ENCODE measurements around the gene RGS6. TPM values are rescaled to one million over a fixed set of nuclear protein-coding genes. Genes with fewer than 3 reads are reported as not detected.

RGS6 gene
- total RNA-seq, 1 experiment from 2014 or later = not detected

DNA sequence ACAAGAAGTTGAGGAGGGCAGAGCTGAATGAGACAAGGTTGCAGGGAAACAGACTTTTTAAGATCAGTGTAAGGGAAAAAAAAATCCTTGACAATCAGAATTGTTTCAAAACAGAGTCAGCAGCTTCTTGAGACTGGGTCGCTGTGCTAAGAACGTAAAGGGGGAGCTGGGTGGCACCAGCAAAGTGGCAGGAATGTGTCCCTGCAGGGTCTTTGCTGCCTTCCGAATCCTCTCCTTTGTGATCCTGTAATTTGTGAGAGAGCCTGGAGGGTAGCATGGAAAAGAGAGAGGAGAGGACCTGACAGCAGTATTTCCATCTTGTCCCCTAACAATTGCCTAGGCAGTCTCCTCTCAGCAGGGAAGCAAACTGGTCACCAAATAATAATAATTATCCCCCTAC lies 472.8 kb downstream of the RGS6 start:
- H3K9me2 ChIP-seq (replicated peaks; ENCODE audit: low read length) = no peaks in the 10 kb centered on the region
- no peak overlapping the region for H3K4me3 ChIP-seq (ENCODE audit: low read length)
- ATAC-seq = no peak
- POLR2A ChIA-PET (ENCODE audit: unreplicated experiment) = no interaction called here
- no peaks in the 10 kb centered on the region for H4K20me1 ChIP-seq (ENCODE audit: low read length)
- H3K79me2 ChIP-seq (ENCODE audit: low read length) = no peaks in the 10 kb centered on the region
- H2AFZ ChIP-seq (ENCODE audit: low read length) = no peak overlapping the region
- H3K9me3 ChIP-seq (ENCODE audit: low read length) = no peaks in the 10 kb centered on the region
- no peak overlapping the region for H3K4me2 ChIP-seq (ENCODE audit: low read length)
- no TSS peak for BruUV-seq (replicated peaks)
- CTCF ChIA-PET = no interaction called here
- no peak overlapping the region for H3K9ac ChIP-seq (ENCODE audit: low read length)
- no peaks in the 10 kb centered on the region for H3K36me3 ChIP-seq (ENCODE audit: low read depth, low read length)
- intact Hi-C loops (cut with micrococcal nuclease) = no loop called here
- H3K27ac ChIP-seq (ENCODE audit: low read length) = no peak overlapping the region
- DNase-seq = no peak
- H3F3A ChIP-seq (ENCODE audit: low read length, unreplicated experiment) = no peaks in the 10 kb centered on the region
- TF ChIP-seq, protein P1, sequence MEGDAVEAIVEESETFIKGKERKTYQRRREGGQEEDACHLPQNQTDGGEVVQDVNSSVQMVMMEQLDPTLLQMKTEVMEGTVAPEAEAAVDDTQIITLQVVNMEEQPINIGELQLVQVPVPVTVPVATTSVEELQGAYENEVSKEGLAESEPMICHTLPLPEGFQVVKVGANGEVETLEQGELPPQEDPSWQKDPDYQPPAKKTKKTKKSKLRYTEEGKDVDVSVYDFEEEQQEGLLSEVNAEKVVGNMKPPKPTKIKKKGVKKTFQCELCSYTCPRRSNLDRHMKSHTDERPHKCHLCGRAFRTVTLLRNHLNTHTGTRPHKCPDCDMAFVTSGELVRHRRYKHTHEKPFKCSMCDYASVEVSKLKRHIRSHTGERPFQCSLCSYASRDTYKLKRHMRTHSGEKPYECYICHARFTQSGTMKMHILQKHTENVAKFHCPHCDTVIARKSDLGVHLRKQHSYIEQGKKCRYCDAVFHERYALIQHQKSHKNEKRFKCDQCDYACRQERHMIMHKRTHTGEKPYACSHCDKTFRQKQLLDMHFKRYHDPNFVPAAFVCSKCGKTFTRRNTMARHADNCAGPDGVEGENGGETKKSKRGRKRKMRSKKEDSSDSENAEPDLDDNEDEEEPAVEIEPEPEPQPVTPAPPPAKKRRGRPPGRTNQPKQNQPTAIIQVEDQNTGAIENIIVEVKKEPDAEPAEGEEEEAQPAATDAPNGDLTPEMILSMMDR (conservative IDR thresholded peaks at IDR 0.05; ENCODE audit: low read depth, low read length) = no peak
- H3K27me3 ChIP-seq (ENCODE audit: low read length) = peaks cover 82% of the 10 kb centered on the region
- no peaks in the 10 kb centered on the region for H3K4me1 ChIP-seq (ENCODE audit: insufficient read depth, low read length)

DNA sequence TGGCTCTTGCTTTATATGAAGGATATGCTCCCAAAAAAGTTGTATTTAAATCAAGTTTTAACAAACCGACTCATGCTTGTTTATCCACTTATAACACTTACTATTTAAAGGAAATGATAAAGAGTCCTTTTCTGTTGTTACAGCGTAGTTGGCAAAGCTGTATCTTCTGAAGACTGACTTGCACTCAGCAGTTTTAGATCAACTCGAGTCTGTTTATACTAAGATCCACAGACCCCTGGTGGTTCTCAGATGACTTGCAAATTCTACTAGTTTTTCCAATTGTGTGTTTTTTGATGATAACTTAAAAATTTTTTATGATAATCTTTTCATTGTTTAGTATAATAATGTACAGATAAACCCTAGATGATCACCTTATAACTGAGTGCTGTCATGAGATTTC lies 475.8 kb downstream of the RGS6 start:
- ChIA-PET CTCF (no interaction called here), POLR2A (ENCODE audit: unreplicated experiment) (no interaction called here)
- ATAC-seq = no peak
- no peaks in the 10 kb centered on the region for H3F3A ChIP-seq (ENCODE audit: low read length, unreplicated experiment)
- no peaks in the 10 kb centered on the region for H3K79me2 ChIP-seq (ENCODE audit: low read length)
- DNase-seq = no peak
- no peak overlapping the region for H3K27ac ChIP-seq (ENCODE audit: low read length)
- TF ChIP-seq, protein P1 (conservative IDR thresholded peaks at IDR 0.05; ENCODE audit: low read depth, low read length) = no peak
- TF ChIP-seq EZH2 (IDR thresholded peaks at IDR 0.05; ENCODE audit: low read length, unreplicated experiment) (no peak), EZH2phosphoT487 (IDR thresholded peaks at IDR 0.05; ENCODE audit: borderline replicate concordance, low read length) (no peak)
- no peak overlapping the region for H3K9ac ChIP-seq (ENCODE audit: low read length)
- no TSS peak for BruUV-seq (replicated peaks)
- H3K4me2 ChIP-seq (ENCODE audit: low read length) = no peak overlapping the region
- intact Hi-C loops (cut with micrococcal nuclease) = no loop called here
- H3K4me3 ChIP-seq (ENCODE audit: low read length) = no peak overlapping the region
- no peaks in the 10 kb centered on the region for H3K9me2 ChIP-seq (replicated peaks; ENCODE audit: low read length)
- no peaks in the 10 kb centered on the region for H3K4me1 ChIP-seq (ENCODE audit: insufficient read depth, low read length)
- H3K27me3 ChIP-seq (ENCODE audit: low read length) = peaks cover 53% of the 10 kb centered on the region
- no peak overlapping the region for H2AFZ ChIP-seq (ENCODE audit: low read length)
- no peaks in the 10 kb centered on the region for H4K20me1 ChIP-seq (ENCODE audit: low read length)
- H3K9me3 ChIP-seq (ENCODE audit: low read length) = no peaks in the 10 kb centered on the region
- H3K36me3 ChIP-seq (ENCODE audit: low read depth, low read length) = no peaks in the 10 kb centered on the region

DNA sequence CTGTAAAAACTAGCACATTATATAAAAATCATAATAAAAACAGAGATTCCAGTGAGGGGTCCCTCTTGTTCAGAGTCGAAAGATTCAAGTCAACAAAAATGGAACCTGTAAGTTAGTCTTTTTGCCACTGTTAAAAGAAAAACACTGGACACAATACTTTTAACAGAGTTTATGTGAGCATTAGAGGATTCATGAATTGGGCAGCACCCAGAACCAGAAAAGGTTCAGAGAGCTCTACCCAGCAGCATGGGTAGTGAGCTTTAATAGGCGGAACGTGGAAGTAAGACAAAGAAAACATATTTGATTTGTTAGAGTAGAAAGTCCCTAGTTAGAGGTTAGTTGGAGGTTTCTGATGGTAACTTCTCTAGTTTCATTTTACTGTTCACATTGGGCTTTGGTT lies 476.8 kb downstream of the RGS6 start:
- Histone ChIP-seq H3K79me2 (ENCODE audit: low read length) (no peaks in the 10 kb centered on the region), H3K9ac (ENCODE audit: low read length) (no peak overlapping the region), H3K9me2 (replicated peaks; ENCODE audit: low read length) (no peaks in the 10 kb centered on the region), H3F3A (ENCODE audit: low read length, unreplicated experiment) (no peaks in the 10 kb centered on the region), H2AFZ (ENCODE audit: low read length) (no peak overlapping the region), H4K20me1 (ENCODE audit: low read length) (no peaks in the 10 kb centered on the region), H3K4me1 (ENCODE audit: insufficient read depth, low read length) (no peaks in the 10 kb centered on the region), H3K4me2 (ENCODE audit: low read length) (no peak overlapping the region), H3K27ac (ENCODE audit: low read length) (no peak overlapping the region), H3K27me3 (ENCODE audit: low read length) (peaks cover 44% of the 10 kb centered on the region), H3K9me3 (ENCODE audit: low read length) (no peaks in the 10 kb centered on the region), H3K36me3 (ENCODE audit: low read depth, low read length) (no peaks in the 10 kb centered on the region), H3K4me3 (ENCODE audit: low read length) (no peak overlapping the region)
- ATAC-seq = no peak
- TF ChIP-seq, protein P1 (conservative IDR thresholded peaks at IDR 0.05; ENCODE audit: low read depth, low read length) = no peak
- no peak for TF ChIP-seq EZH2phosphoT487 (IDR thresholded peaks at IDR 0.05; ENCODE audit: borderline replicate concordance, low read length)
- no peak for TF ChIP-seq EZH2 (IDR thresholded peaks at IDR 0.05; ENCODE audit: low read length, unreplicated experiment)
- no peak for DNase-seq
- ChIA-PET CTCF (no interaction called here), POLR2A (ENCODE audit: unreplicated experiment) (no interaction called here)
- intact Hi-C loops (cut with micrococcal nuclease) = no loop called here
- no TSS peak for BruUV-seq (replicated peaks)
